Left renal pelvis (tissue), 4 donors: Measurements from ENCODE around the gene NARF. TPM values are rescaled to one million over a fixed set of nuclear protein-coding genes. Genes with fewer than 3 reads are reported as not detected.
"Not testable (repeated sequence)": the region's sequence is repeated elsewhere in the genome, so short reads cannot be mapped to it uniquely, and the experiment has no call there.

Experiments used
- DNase-seq, 4 donors: peaks; one replicate each; pipeline ENCODE4 v3.0.0-alpha.2; 2013; ENCODE audit warnings: low read depth in 4 of 4, low spot score in 3 of 4
- polyA plus RNA-seq, 4 donors: library from polyadenylated mRNA; unstranded; fragments of 120-200 nt; gene quantifications; one replicate each; pipeline ENCODE4 v1.2.1, GENCODE V29; 2013; ENCODE audit not compliant: insufficient read length in 4 of 4

Gene NARF
- polyA plus RNA-seq, 4 donors: 69.5 to 94.6 (median 89.7) TPM

DNA sequence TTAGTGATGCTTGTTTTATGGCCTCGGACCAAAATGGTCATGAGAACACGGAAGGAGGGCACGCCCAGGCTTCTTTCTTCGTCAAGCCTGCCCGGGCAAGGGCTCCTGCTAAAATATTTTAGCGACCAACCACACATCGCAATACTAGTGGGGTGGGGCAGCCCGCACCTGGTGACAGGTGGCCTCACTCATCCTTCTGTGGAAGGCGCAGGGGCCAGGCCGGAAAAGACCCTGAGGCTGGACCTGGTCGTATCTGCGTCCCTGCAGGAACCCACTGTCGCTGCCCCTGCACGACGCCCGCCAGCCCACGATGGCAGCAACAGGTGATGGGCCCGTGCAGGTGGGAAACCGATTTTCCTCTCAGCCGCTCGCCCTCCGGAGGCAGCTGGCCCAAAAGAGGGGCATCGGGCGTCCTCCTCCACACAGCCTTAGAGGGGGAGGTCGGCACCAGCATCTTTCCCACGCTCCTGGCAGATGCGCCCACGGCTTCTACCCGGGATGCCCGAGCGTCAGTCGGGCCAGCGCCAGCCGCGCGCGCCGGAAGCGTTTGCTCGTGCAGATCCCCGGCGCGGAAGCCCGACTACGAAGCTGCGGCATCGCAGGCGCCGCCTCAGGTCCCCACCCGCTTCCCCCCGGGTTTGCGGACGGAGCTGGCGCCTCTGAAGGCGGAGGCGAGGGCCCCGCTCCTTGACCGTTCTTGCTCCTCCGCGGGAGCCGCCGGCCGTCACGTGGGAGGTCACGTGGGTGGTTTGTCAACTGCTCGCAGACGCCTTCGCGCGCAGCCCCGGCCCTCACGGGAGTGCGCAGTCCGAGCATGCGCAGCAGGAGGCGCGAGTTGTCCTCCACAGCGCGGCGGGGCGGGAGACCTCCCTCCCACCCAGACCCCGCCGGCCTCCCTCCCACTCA is 38.2 kb downstream of the NARF start:
- peak; percentile 82 to 90 (median 83) for DNase-seq

DNA sequence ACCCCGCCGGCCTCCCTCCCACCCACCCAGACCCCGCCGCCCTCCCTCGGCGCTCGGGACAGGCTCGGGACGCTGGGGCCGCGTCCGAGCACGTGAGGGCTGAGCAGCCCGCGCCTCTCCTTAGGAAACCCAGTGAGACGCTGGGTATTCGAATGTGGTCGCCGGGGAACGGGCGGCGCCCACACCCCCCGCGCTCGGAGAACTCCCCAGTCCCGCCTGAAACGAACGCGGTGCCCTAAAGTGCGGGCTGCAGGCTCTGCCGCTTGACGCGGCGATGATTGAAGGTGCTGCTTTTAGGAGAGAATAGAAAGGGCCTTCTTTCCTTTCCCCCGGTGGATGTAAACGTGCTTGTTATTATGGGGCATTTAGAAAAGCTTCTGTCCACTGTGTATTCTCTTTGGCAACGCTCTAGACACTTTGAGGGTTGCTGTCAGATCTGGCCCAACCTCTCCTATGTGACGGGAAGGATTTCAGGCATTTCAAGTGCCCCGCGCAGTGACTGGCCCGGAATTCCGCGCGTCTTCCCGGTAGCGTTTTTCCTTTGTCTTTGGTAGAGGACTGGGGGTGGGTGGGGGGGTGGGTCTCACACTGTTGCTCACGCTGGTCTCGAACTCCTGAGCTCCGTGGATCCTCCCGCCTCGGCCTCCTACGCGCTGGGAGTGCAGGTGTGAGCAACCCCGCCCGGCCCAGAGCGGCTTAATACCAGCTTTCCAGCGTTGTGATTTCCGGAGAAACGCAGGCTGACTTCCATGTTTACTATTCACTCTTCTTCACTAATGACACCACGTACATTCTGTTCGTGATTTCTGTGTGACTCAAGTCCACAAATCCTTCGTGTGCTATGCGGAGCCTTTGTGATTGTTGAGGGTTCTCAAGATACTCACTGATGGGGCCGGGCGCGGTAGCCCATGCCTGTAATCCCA is 39.2 kb downstream of the NARF start:
- no peak for DNase-seq

DNA sequence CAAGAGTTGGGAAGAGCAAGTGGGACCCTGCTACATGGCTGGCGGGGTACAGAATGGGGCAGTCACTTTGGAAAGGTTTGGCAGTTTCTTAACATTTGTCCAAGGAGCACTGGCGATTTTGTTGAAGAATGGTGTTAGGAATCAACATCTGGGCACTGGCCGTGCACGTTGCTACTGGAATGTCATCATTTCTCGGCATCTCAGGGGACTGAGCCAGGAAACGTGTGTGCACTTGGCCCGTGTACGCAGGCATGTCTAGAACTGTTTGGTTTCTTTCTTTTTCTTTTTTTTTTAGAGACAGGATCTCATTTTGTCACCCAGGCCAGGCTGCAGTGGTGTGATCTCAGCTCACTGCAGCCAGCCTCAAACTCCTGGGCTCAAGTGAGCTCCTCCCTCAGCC is 43.7 kb downstream of the NARF start:
- no peak for DNase-seq

DNA sequence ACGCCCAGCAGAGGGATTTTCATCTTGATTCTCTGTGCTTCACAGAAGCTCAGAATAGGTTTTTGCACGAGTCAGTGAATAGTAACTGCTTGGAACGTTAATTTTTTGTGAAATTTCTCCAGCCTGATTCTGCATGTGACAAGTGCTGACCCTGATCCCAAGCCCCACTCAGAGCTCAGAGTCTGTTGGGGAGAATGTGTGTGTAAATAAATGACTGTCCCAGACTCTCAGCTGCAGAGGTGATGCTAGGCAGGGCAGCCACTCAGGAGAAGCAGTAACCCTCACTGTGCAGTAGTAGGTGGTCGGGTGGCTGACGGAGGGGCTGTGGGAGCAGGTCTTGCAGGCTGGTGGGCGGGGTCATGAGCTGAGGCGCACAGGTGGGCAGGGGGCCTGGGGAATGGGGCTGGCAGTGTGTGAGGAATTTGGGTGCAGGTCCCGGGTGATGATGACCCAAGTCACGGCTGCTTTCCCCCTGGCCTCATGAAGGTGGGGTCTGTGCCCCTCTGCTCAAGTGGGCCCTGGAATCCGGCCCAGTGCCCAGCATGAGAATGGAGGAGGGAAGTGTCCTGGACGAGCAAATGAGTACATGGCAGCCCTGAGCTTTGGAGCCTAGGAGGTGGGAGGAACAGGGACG is 44.7 kb downstream of the NARF start:
- no peak for DNase-seq

DNA sequence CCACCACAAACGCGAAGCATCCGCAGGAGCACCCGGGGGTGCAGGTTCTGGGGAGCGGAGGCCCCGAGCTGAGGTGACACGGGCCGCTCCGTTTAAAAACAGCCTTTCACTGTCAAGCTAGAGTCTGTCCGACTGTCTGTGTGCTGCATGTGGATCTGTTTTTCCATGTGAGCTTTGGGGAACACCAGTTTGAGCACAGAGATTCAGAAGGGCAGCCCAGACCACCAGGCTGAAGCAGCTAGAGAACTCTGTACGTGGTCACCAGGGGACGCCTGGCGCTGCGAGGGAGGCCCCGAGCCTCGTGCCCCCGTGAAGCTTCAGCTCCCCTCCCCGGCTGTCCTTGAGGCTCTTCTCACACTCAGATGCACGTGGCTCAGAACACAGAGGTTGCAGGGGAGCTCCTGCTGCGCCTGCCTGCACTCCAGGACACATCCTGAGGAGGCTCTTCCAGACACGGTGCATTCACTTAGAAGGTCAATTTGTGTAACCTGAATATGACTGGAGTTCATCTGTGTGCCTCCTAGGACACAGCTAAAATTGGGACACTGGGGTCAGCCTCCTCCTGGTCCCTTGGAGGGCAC is 45.3 kb downstream of the NARF start:
- no peak for DNase-seq

DNA sequence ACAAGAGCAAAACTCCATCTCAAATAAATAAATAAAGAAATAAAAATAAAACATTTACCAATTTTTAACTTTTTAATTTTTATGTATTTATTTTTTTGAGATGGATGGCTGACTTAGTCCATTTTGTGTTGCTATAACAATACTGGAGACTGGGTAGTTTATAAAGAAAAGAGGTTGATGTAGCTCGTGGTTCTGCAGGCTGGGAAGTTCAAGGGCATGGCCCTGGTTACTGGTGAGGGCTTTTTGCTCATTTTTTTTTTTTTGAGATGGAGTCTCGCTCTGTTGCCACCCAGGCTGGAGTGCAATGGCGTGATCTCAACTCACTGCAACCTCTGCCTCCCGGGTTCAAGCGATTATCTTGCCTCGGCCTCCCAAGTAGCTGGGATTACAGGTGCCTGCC is 46.8 kb downstream of the NARF start:
- DNase-seq: no peak

DNA sequence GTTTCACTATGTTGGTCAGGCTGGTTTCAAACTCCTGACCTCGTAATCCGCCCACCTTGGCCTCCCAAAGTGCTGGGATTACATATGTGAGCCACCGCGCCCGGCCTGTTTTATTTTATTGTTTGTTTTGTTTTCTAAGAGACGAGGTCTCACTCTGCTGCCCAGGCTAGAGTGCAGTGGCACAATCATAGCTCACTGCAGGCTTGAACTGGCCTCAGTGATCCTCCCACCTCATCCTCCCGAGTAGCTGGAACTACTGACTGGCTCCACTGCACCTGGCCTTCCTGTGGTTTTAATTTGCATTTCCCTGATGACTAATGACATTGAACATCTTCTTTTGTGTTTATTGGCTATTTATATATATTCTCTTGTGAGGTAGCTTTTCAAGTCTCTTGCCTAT is 47.9 kb downstream of the NARF start:
- not testable (repeated sequence) for DNase-seq

DNA sequence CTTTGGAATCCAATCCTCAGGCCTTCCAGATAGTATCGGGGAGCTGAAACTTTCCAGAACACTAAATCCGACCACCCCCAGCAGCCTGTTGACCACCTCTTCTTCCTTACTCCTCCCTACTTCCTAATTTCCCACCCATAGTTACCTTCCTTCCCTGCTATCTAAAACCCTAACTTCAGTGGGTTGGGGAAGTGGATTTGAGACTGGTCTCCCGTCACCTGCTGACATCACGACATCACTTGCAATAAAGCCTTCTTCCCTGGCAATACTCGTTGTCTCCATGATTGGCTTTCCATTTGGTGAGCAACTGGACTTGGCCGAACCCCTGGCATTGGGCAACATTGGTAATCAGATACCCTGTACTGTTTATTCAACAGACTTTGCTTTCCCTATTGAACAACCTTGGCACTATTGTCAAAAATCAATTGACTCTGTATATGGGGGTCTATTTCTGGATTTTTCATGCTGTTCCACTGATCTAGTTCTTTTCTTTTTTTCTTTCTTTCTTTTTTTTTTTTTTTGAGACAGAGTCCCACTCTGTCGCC is 49.2 kb downstream of the NARF start:
- no peak for DNase-seq

DNA sequence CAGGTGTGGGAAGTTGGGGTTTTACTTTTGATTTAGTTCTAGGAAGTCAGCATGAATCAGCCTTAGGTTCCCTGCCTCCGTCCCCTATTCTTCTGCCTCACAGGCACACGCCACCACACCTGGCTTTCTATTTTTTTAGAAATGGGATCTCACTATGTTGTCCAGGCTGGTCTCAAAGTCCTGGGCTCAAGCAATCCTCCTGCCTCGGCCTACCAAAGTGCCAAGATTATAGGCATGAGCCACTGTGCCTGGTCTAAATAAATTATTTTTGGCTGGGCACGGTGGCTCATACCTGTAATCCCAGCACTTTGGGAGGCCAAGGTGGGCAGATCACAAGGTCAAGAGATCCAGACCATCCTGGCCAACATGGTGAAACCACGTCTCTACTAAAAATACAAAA is 53.1 kb downstream of the NARF start:
- not testable (repeated sequence) for DNase-seq

DNA sequence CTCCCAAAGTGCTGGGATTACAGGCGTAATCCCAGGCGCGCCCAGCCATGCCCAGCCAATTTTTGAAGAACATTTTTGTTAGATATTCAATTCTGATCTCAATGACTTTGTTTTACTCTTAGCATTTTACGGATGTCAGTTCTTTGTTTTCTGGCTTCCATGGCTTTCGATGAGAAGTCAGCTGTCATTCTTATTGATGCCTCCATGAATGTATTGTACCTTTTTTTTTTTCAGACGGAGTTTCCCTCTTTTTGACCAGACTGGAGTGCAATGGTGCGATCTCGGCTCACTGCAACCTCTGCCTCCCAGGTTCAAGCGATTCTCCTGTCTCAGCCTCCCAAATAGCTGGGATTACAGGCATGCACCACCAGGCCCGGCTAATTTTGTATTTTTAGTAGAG is 55.3 kb downstream of the NARF start:
- DNase-seq: not testable (repeated sequence)

DNA sequence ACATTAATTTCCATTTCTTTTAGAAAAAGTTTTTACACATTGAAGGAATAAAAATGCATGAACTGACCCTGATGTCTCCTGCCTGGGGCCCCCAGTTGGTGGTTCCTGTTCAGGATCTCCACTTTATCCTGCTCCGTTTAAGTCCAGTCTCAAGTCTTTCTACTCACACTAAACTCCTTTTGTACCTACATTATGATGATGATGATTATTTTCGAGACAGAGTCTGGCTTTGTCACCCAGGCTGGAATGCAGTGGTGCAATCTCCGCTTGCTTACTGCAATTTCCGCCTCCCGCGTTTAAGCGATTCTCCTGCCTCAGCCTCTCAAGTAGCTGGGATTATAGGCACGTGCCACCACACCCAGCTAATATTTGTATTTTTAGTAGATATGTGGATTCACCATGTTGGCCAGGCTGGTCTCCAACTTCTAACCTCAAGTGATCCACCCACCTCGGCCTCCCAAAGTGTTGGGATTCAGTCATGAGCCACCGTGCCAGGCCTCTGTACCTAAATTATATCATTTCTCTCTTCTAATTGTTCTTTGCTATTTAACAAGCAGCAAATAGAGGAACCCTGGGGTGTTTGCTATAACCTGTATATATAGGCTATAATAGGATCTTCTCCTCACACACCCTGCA is 58.8 kb downstream of the NARF start:
- DNase-seq: no peak

DNA sequence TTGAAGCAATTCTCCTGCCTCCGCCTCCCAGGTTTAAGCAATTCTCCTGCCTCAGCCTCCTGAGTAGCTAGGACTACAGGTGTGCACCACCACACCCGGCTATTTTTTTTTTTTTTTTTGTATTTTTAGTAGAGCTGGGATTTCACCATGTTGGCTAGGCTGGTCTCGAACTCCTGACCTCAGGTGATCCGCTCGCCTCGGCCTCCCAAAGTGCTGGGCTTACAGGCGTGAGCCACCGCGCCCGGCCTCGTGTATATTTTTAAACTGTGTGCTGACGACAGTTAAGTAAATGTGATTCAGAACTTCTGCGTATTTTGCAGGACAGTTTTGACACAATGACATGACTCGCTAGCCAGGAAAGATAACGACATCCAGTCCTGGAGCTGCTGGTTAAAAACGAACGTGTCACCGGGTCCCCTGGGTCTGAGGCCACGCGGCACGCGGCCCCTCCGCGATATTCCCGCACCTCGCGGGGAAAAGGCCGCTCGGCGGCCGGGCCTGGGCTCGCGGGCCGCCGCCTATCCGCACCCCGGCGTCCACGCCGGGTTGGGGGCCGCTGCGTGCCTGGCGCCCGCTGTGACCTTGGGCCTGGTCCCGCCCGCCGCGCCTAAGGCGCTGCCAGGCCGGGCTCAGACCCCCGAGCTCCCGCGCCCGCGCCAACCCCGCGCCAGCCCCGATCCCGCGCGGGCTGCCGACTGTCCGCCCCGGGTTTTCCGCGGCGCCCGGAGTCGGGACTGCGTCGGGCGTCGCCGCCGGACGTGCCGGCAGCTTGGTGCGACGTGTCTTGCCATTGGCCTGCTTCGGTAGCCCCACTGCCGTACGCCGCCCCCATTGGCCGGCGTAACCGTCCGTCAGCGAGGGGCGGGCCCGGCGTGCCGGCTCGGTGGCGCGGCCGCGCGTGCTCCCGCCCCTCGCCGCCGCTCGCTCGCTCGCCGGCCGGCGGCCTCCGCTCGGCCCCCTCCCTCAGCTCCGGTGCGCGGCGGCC is 60.6 kb downstream of the NARF start, which contains the start of gene FOXK2:
FOXK2 (plus strand) TSS at position 907 of the 985 bp plus-strand sequence. CDS start 157 bp downstream, outside the sequence.
- peak; percentile 87 to 89 (median 88) for DNase-seq

DNA sequence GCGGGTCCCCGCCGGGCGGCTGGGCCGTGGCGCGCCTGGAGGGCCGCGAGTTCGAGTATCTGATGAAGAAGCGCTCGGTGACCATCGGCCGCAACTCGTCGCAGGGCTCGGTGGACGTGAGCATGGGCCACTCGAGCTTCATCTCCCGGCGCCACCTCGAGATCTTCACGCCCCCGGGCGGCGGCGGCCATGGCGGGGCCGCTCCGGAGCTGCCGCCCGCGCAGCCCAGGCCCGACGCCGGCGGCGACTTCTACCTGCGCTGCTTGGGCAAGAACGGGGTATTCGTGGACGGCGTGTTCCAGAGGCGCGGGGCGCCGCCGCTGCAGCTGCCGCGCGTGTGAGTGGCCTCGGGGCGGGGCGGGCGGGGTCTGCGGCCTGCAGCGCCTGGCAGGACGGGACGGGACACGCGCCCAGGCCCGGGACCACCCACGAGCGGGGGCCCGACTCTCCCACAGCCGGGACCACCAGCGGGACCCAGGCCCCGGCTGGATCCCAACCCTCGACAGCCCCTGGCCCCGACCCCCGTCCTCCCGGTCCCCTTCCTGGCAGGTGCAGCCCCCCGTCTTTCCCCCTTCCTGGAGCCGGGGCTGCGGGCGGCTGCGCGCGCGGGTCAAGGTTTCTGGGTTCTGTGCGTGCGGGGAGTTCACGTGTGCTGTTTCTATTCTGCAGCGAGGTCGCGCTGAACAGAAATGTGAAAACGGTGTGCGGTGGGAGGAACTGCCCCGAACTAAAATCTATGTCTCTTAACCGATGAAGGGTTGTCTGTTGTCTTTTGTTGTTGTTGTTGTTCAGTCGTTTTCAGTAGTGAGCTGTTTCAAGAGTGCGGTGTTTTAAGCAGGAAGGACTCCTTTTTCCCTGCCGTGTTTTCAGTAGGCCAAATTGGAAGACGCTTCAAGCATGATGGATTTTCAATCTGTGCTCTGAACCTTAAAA is 61.7 kb downstream of the NARF start:
- no peak for DNase-seq

DNA sequence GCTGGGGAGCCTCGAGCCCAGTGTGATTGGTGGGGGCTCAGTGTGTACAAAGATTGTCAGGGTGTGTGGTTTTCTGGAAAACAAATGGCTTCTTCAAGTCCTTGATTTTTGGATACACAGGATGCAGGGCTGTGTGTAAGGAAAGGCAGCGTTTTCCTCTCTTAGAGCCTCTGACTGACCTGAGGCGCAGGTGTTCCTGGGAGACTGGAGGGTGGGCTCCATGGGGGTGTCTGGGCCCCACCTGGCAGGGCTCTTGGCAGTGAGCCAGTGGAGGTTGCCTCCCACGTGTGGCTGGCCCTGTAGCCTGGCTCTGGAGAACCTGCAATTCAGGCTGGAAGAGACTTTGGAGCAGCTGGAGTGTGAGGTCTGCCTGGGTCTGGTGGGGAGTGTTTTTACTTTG is 66.0 kb downstream of the NARF start:
- no peak for DNase-seq

DNA sequence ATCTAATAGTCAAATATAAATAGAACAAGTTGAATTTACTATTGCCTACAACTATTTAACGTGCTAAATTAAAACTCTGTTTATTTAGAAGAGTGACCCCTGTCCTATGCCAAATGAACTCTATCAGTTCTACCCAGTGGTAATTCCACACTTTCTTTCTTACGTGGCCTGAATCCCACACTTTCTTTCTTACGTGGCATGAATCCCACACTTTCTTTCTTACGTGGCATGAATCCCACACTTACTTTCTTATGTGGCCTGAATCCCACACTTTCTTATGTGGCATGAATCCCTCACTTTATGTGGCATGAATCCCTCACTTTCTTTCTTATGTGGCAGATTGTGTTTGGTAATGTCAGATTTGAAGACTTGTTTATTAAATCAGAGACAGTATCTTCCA is 67.2 kb downstream of the NARF start:
- no peak for DNase-seq

DNA sequence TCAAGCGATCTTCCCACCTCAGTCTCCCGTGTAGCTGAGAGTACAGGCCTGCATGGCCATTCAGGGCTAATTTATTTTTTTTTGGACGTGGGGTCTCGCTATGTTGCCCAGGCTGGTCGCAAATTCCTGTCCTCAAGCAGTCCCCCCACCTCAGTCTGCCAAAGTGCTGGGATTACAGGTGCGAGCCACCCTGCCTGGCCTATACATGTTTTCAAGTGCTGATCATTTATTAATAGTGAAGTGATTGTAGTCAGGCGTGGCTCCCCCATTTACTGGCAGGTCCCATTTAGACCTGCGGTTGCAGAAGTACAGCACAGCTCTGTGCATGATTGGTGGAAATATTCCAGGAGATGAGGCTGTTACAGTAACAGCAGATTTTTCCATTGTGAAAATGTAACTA is 69.4 kb downstream of the NARF start:
- no peak for DNase-seq

DNA sequence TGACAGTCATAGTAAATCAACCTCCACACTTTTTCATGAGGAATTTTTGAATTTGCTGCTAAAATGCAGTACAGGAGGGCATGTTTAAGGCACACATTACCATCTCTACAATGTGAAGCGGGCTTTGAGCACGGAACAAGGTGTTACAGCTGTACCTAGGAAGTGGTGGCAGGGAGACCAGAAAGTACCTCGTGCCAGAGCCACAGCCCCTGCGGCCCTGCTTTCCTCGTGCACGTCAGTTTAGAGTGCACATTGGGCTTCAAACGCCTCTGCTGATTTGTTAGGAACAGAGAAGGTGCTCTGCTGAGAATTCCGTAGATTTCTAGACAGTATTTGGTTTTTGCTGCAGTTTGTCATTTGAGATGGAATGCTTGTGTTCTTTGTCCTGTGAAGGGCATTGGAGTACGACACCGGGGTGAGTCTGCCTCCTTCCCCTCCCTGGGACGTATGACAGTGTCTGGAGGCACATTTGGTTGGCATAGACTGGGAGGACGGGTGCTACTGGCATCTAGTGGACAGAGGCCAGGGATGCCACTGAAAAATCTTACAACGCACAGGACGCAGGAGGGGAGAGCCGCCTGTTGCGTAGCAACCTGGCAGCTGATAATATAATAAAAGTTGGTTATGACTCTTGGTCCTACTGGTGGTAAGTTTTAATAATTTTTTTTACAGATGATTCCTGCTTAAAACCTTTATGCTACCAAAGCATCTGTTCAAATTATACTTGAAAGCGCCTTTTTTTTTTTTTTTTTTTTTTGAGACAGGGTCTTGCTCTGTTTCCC is 70.1 kb downstream of the NARF start:
- DNase-seq: no peak
